Ectodermal cell (in vitro differentiated cells): ENCODE measurements around the gene AQP12A.

Experiments used
- H3K27ac ChIP-seq: 2 replicates; pipeline ENCODE4 v1.7.0; 2013; ENCODE audit warnings: mild to moderate bottlenecking, low read depth, low read length; ENCODE audit not compliant: insufficient read depth, poor library complexity, severe bottlenecking
- H3K27me3 ChIP-seq: 2 replicates; pipeline ENCODE4 v1.7.0; 2013; ENCODE audit warnings: mild to moderate bottlenecking, low read length; ENCODE audit not compliant: insufficient read depth, control insufficient read depth, poor library complexity, severe bottlenecking
- H3K36me3 ChIP-seq: one replicate; pipeline ENCODE4 v1.7.0; 2013; ENCODE audit warnings: low read length; ENCODE audit not compliant: control insufficient read depth, insufficient read depth
- H3K4me1 ChIP-seq: one replicate; pipeline ENCODE4 v1.7.0; 2013; ENCODE audit warnings: low read length; ENCODE audit not compliant: control insufficient read depth, insufficient read depth
- H3K4me3 ChIP-seq: 2 replicates; pipeline ENCODE4 v1.7.0; 2013; ENCODE audit warnings: low read depth, low read length, control low read depth; ENCODE audit not compliant: insufficient read depth
- H3K9me3 ChIP-seq: 2 replicates; pipeline ENCODE4 v1.7.0; 2013; ENCODE audit warnings: mild to moderate bottlenecking, low read length, moderate library complexity; ENCODE audit not compliant: control insufficient read depth
- WGBS, 2 experiments: methylation state at CpG; one replicate each; pipeline ENCODE4 v1.1.7; 2013; ENCODE audit warnings: missing lambda C conversion rate in 2 of 2; 5-methylcytosine and 5-hydroxymethylcytosine counted together

AQP12A gene

DNA sequence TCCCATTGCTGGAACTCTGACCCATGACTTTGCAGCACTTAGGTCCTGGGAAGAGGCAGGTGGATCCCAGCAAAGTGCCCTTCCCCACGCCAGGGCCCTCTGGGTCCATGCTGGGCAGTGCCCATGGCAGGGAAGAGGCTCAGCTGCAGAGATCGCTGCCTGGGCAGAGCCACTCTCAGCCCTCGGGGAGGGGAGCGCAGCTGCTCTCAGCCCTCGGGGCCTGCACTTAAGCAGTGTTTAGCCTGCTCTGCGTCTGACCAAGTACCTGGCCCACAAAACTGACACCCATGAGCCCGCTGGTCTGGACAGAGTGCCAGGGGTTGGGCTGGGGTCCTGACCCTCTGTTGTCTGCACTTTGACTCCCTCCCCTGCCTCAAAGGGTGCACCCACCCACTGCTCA is 46.3 kb downstream of the AQP12A start:
- Histone ChIP-seq H3K27ac (no peak overlapping the region), H3K9me3 (no peaks in the 10 kb centered on the region), H3K4me3 (no peak overlapping the region), H3K36me3 (no peaks in the 10 kb centered on the region), H3K4me1 (no peaks in the 10 kb centered on the region), H3K27me3 (no peaks in the 10 kb centered on the region)
- 90 to 93% methylated on average over 7 of the region's 7 CpGs for WGBS, 2 experiments

DNA sequence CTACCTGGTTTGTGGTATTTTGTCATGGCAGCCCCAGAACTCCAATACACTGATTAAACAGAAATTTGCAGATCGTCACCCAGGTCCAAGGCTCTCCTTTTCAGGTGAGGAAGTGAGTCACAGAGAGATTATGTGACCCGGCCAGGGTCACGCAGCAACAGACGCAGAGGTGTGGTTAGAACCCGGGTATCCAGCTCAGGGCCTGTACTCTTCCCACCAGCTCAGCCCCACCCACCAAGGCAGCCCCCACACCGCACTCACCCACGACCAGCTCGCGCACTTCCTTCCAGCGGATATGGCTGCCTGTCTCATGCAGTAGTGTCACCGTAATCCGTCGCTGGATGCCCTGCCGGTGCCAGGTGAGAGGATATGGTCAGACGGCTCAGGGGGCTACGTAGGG is 48.1 kb downstream of the AQP12A start:
- Histone ChIP-seq H3K36me3 (no peaks in the 10 kb centered on the region), H3K27ac (no peak overlapping the region), H3K4me1 (no peaks in the 10 kb centered on the region), H3K9me3 (no peaks in the 10 kb centered on the region), H3K4me3 (no peak overlapping the region), H3K27me3 (no peaks in the 10 kb centered on the region)
- 96% methylated on average over 16 of the region's 16 CpGs for WGBS, 2 experiments

DNA sequence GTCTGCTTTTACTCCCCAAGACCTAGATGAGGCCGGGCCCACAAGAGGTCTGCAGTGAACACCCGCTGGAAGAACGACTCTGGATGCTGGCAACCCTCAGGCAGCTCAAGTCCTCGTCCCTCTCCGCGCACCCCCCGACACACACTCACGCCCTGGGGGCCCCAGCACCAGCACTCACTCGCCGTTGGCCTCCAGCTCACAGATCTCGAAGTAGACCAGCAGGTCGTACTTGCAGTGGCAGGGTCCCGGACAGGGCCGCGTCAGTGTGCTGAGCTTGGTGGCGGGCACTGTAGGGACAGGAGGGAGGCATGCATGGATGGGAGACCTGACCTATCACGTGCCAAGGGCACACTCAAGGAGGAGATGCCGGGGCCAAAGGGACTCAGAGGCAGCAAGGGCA is 49.4 kb downstream of the AQP12A start:
- no peaks in the 10 kb centered on the region for H3K27me3 ChIP-seq
- WGBS, 2 experiments = 92 to 95% methylated on average over 18 of the region's 18 CpGs
- no peak overlapping the region for H3K27ac ChIP-seq
- no peaks in the 10 kb centered on the region for H3K4me1 ChIP-seq
- H3K4me3 ChIP-seq = no peak overlapping the region
- no peaks in the 10 kb centered on the region for H3K9me3 ChIP-seq
- no peaks in the 10 kb centered on the region for H3K36me3 ChIP-seq

DNA sequence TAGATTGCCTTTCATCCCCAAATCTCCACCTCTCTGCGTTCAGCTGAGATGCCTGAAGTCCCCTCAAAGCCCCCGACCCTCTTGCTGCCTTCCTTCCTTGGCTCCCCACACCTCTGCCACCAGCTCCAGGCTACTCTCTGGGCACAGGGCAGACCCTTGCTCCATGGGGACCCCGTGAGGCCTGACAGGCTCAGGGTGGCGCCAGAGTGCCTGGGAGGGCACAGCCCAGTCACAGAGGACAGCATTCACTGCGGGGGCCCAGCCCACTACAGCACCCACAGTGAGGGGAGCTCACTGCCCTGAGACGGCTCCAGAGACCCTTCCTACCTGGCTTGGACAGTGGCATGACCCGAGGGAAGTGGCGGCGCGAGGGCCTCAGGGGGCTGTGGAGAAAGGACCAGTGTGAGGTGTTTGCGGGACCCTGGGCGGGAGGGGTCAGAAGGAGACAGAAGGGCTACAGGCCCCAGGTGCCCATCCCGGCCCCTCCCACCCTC is 51.0 kb downstream of the AQP12A start:
- Histone ChIP-seq H3K9me3 (no peaks in the 10 kb centered on the region), H3K36me3 (no peaks in the 10 kb centered on the region), H3K27ac (no peak overlapping the region), H3K4me3 (no peak overlapping the region), H3K27me3 (no peaks in the 10 kb centered on the region), H3K4me1 (no peaks in the 10 kb centered on the region)
- 92% methylated on average over 13 of the region's 13 CpGs for WGBS, 2 experiments

DNA sequence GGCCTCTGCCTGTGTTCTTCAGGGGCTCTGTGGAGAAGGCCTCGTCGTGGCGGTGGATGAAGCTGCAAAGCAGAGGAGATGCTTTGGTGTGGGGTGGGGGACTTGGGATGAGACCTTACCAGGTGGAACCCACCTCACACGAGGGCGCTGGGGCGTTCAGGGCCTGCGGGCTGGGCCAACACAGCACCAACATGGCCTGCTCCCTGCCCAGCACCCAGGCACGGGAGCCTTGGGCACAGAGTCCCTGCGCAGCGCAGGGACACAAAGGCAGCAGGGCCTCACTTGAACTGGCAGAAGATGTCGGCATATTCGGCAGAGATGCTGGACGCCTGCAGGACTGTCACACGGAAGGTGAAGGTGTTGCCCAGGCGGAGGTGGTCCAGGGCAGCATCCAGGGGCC is 53.8 kb downstream of the AQP12A start:
- no peaks in the 10 kb centered on the region for H3K27me3 ChIP-seq

DNA sequence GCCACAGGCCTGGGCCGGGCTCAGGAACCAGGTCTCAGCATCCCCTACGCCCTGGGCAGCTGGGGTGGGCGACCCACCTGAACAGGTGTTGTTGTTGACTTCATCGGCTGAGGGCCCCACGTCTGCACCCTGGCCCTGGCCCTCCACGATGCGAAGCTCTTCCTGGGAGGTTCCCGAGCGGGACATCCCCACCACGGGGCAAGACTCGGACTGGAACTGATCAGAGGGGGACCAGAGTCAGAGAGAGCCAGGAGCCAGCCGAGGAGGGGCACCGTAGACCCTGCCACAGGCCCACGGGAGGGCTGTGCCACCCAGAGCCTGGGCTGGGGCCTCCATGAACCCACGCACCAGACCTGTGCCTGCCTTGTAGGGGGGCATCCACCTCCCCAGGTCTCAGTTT is 54.3 kb downstream of the AQP12A start:
- no peaks in the 10 kb centered on the region for H3K9me3 ChIP-seq
- no peaks in the 10 kb centered on the region for H3K4me1 ChIP-seq
- WGBS, 2 experiments = 93 to 97% methylated on average over 15 of the region's 15 CpGs
- H3K36me3 ChIP-seq = no peaks in the 10 kb centered on the region
- H3K4me3 ChIP-seq = no peak overlapping the region
- no peak overlapping the region for H3K27ac ChIP-seq
- no peaks in the 10 kb centered on the region for H3K27me3 ChIP-seq

More for the DNA sequence above, 53.8 kb downstream of the AQP12A start:
- no peaks in the 10 kb centered on the region for H3K4me1 ChIP-seq
- WGBS, 2 experiments = 95% methylated on average over 15 of the region's 15 CpGs
- no peak overlapping the region for H3K27ac ChIP-seq
- no peaks in the 10 kb centered on the region for H3K9me3 ChIP-seq
- H3K4me3 ChIP-seq = no peak overlapping the region
- H3K36me3 ChIP-seq = no peaks in the 10 kb centered on the region

DNA sequence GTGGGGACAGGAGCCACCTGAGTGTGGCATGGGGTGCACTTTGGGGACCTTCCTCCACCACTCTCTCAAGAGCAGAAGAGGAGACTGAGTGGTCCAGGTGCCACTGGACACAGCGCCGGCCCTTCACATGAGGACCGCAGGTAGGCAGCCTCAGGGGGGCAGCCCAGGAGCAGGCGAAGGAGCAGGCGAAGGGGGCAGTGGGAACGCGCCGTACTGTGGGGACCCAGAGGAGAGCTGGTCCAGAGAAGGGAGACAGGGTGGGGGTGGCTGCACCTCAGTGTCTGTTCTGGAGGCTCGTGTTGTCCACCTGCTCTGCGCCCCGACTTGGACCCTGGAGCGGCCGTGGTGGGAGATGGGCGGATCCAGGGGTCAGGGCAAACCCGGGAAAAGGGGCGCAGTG is 55.0 kb downstream of the AQP12A start:
- 95 to 96% methylated on average over 16 of the region's 16 CpGs for WGBS, 2 experiments
- Histone ChIP-seq H3K27me3 (no peaks in the 10 kb centered on the region), H3K9me3 (no peaks in the 10 kb centered on the region), H3K4me1 (no peaks in the 10 kb centered on the region), H3K36me3 (no peaks in the 10 kb centered on the region), H3K4me3 (no peak overlapping the region), H3K27ac (no peak overlapping the region)

DNA sequence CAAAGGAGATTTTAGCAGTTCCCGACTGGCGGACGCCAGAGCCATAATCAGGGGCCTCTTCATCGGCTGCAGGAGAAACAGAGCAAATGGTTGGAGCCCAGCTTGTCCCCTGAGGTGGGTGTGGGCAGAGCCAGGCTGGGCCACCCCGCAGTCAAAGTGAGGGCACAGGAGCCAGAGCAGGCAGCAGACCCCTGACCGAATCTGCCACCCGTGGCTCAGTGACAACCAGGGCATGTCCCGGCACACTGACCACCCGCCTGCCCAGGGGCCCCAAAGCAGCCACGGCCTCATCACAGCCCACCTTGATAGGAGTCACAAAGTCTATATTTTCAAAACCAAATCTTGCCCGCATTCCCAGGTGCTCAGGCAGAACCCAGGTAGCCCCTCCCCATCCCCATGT is 55.6 kb downstream of the AQP12A start:
- H3K9me3 ChIP-seq = no peaks in the 10 kb centered on the region
- no peak overlapping the region for H3K27ac ChIP-seq
- 95% methylated on average over 11 of the region's 11 CpGs for WGBS, 2 experiments

More for the DNA sequence above, 55.6 kb downstream of the AQP12A start:
- Histone ChIP-seq H3K27me3 (no peaks in the 10 kb centered on the region), H3K4me1 (no peaks in the 10 kb centered on the region), H3K4me3 (no peak overlapping the region), H3K36me3 (no peaks in the 10 kb centered on the region)
